NT2/D1 (cell line): Measurements from ENCODE around the gene PLXNA4.

Source experiments
- DNase-seq: peaks from one replicate; pipeline ENCODE4 v3.0.0-alpha.2; 2011; ENCODE audit warnings: low read depth, low spot score
- H3K27me3 ChIP-seq: 2 replicates; pipeline ENCODE4 v1.6.0; 2011; ENCODE audit warnings: mild to moderate bottlenecking; ENCODE audit not compliant: insufficient read length, insufficient read depth
- H3K36me3 ChIP-seq: 2 replicates; pipeline ENCODE4 v1.6.1; 2011; ENCODE audit warnings: mild to moderate bottlenecking, low read length, mixed read lengths; ENCODE audit not compliant: insufficient read depth, insufficient read length
- H3K4me1 ChIP-seq: 2 replicates; pipeline ENCODE4 v1.5.1; 2011; ENCODE audit not compliant: insufficient read depth, insufficient read length
- H3K4me3 ChIP-seq: 2 replicates; pipeline ENCODE4 v1.5.1; 2011; ENCODE audit warnings: low read depth; ENCODE audit not compliant: insufficient read length
- H3K9ac ChIP-seq: 2 replicates; pipeline ENCODE4 v1.6.0; 2011; ENCODE audit warnings: low read depth; ENCODE audit not compliant: insufficient read length
- H3K9me3 ChIP-seq: 2 replicates; pipeline ENCODE4 v1.5.1; 2011; ENCODE audit warnings: mild to moderate bottlenecking, low read length; ENCODE audit not compliant: insufficient read depth
- SUZ12 ChIP-seq: IDR thresholded peaks from 2 replicates; pipeline ENCODE4 v1.6.1; 2011; ENCODE audit not compliant: insufficient read length, insufficient read depth; ENCODE audit errors: extremely low read depth
- YY1 ChIP-seq: IDR thresholded peaks from 2 replicates; pipeline ENCODE4 v1.6.1; 2011; ENCODE audit not compliant: insufficient read length, insufficient read depth
- ZNF274 ChIP-seq: IDR thresholded peaks from 2 replicates; pipeline ENCODE4 v1.6.1; 2011; ENCODE audit warnings: mild to moderate bottlenecking, low read depth, low read length

Gene PLXNA4

DNA sequence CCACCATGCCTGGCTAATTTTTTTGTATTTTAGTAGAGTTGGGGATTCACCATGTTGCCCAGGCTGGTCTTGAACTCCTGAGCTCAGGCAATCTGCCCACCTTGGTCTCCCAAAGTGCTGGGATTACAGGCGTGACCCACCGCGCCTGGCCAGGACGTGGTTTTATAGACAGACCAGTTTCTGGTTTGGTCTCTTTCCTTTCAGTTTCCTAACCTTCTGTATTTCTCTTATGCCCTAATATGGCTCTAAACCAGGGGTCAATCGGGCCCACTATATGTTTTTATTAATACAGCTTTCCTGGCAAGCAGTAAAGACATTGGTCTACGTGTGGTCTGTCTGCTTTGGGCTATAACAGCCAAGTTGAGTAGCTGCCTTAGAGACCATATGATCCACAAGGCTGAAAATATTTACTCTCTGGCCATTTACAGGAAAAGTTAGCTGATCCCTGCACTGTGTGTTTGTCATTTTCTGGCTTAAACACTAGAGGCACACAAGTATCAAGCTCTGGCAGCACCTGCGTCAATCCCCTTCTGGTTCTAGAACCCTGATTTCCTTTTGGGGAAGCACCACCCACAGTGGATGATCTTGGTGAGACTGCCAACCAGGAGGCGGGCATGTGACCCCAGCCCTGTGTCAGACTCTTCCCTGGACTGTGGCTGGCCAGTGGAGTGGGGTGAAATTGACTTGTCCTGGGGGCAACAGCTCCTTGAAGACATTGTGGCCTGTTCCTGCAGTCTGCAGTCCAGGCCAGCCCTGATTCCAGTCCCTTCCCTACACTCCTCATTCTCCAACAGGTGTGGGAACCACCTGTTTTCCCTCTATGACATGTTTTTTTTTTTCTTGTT is 497.2 kb downstream of the PLXNA4 start:
- TF ChIP-seq YY1 (no peak), SUZ12 (no peak), ZNF274 (no peak)
- Histone ChIP-seq H3K9ac (no peak overlapping the region), H3K27me3 (no peaks in the 10 kb centered on the region), H3K9me3 (no peaks in the 10 kb centered on the region), H3K4me3 (no peak overlapping the region), H3K36me3 (no peaks in the 10 kb centered on the region), H3K4me1 (no peaks in the 10 kb centered on the region)
- DNase-seq = no peak

GRCh38 chr7:132077971-132078685 is 498.1 kb downstream of the PLXNA4 start:
- Histone ChIP-seq H3K4me3 (no peak overlapping the region), H3K4me1 (no peaks in the 10 kb centered on the region), H3K9ac (no peak overlapping the region), H3K9me3 (no peaks in the 10 kb centered on the region), H3K36me3 (no peaks in the 10 kb centered on the region), H3K27me3 (no peaks in the 10 kb centered on the region)
- DNase-seq = no peak
- TF ChIP-seq SUZ12 (no peak), ZNF274 (no peak), YY1 (no peak)

GRCh38 chr7:132076301-132077035 is 499.8 kb downstream of the PLXNA4 start:
- TF ChIP-seq ZNF274 = no peak
- no peak for TF ChIP-seq YY1
- TF ChIP-seq SUZ12 = no peak
- DNase-seq = no peak
- no peaks in the 10 kb centered on the region for H3K27me3 ChIP-seq
- no peaks in the 10 kb centered on the region for H3K4me1 ChIP-seq
- no peak overlapping the region for H3K4me3 ChIP-seq
- H3K9ac ChIP-seq = no peak overlapping the region
- no peaks in the 10 kb centered on the region for H3K9me3 ChIP-seq
- H3K36me3 ChIP-seq = no peaks in the 10 kb centered on the region

- Histone ChIP-seq H3K4me1 (no peaks in the 10 kb centered on the region), H3K36me3 (no peaks in the 10 kb centered on the region), H3K4me3 (no peak overlapping the region), H3K27me3 (no peaks in the 10 kb centered on the region), H3K9me3 (no peaks in the 10 kb centered on the region), H3K9ac (no peak overlapping the region)
- no peak for DNase-seq
- TF ChIP-seq ZNF274 (no peak), SUZ12 (no peak), YY1 (no peak)
These were observed 500.8 kb downstream of the PLXNA4 start for GRCh38 chr7:132075515-132075914.

DNA sequence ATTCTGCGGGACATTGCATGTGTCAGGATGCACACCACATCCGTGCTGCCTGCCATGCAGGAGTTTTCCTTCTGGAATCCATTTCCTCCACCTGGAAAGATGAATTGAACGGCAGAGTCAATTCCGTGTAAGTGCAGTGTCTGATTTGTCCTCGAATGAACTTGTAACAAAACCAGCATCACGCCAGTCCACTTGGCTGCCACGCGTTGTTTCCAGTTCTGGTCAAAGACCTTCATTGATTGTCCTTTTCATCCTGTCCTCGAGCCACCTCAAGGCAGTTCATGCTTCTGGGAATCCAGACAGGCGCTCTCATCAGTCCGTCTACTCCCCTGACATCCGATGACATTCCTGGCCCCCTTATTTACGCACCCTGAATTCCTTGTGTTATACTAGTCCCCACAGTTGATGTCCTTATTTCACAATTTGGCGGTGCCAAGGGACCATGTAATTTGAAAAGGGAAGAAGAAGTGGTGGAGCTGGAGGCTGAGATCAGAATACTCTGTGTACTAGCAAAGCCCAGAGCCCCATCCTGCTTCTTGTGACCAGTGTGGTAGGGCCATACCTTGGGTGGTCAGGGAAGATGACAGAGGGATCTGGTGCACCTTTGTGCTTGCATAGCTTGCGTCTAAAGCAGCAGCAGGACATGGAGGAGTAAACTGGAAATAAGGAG is 502.2 kb downstream of the PLXNA4 start:
- H3K9me3 ChIP-seq = no peaks in the 10 kb centered on the region
- TF ChIP-seq YY1 (no peak), SUZ12 (no peak), ZNF274 (no peak)
- H3K36me3 ChIP-seq = no peaks in the 10 kb centered on the region
- H3K4me3 ChIP-seq = no peak overlapping the region
- H3K9ac ChIP-seq = no peak overlapping the region
- DNase-seq = no peak
- H3K4me1 ChIP-seq = no peaks in the 10 kb centered on the region
- no peaks in the 10 kb centered on the region for H3K27me3 ChIP-seq
